Measurements from ENCODE around the gene ESD.

- TF ChIP-seq CTCF (IDR thresholded peaks at IDR 0.05) = no peak
- no peak for TF ChIP-seq POLR2A (IDR thresholded peaks at IDR 0.05)
Observed at GRCh38 chr13:46783504-46783903, 13.5 kb downstream of the ESD start.

Measured in adrenal gland (tissue), 5 donors.